Measurements from ENCODE around the gene ZNF264.
"Not testable (repeated sequence)": the region's sequence is repeated elsewhere in the genome, so short reads cannot be mapped to it uniquely, and the experiment has no call there.

Gene ZNF264

GRCh38 chr19:57191141-57192076 is at the start of gene ZNF264:
Gene ZNF264 (plus strand): TSS chr19:57191500. CDS start chr19:57191914, 414 bp downstream.
- peak; percentile 77 to 85 for DNase-seq (ENCODE audit: low read depth in 2 of 2, low spot score in 1 of 2)

DNA sequence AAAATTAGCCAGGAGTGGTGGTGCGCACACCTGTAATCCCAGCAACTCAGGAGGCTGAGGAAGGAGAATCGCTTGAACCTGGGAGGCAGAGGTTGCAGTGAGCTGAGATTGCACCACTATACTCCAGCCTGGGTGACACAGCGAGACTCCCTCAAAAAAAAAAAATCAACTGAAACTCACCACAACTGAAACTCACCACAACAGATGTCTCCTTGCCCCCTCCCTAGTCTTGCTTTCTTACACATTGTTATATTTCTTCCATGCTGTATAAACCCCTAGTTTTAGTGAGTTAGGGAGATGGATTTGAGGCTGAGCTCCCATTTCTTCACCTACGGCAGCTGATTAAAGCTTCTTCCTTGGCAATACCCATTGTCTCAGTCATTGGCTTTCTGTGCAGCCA is 49.6 kb upstream of the ZNF264 start:
- DNase-seq (ENCODE audit: low read depth in 2 of 2, low spot score in 1 of 2), result no peak

GRCh38 chr19:57152921-57153320 is 38.4 kb upstream of the ZNF264 start:
- no peak for DNase-seq (ENCODE audit: low read depth in 2 of 2, low spot score in 1 of 2)

GRCh38 chr19:57161985-57162539 is 29.2 kb upstream of the ZNF264 start:
- DNase-seq (ENCODE audit: low read depth in 2 of 2, low spot score in 1 of 2), result no peak

GRCh38 chr19:57165846-57166245 is 25.5 kb upstream of the ZNF264 start:
- no peak for DNase-seq (ENCODE audit: low read depth in 2 of 2, low spot score in 1 of 2)

DNA sequence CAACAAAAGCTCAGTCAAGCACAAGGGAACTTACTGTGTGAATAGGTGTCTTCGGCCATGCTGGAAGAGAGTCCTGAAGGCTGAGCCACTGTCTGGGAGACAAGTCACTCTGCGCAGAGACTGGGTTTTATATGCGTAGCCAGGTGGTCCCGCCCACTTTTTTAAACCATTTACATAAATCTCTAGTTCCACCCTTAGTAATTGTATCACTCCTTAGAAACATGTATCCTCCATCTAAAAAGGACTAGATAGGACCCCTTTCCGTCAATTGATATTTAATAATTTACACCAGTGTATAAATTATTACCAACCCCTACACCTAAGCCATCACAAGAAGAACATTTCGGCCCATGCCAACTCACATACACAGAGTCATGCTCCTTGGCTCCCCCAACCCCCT is 23.9 kb upstream of the ZNF264 start, which contains the start of gene DUXA:
TSS of gene DUXA (minus strand) at position 101 of the 400 bp plus-strand sequence. CDS start at position 59, 42 bp downstream.
- DNase-seq (ENCODE audit: low read depth in 2 of 2, low spot score in 1 of 2), result no peak

GRCh38 chr19:57171551-57172081 is 19.7 kb upstream of the ZNF264 start:
- no peak for DNase-seq (ENCODE audit: low read depth in 2 of 2, low spot score in 1 of 2)

GRCh38 chr19:57190301-57190700 is 999 bp upstream of the ZNF264 start:
- no peak for DNase-seq (ENCODE audit: low read depth in 2 of 2, low spot score in 1 of 2)

GRCh38 chr19:57192077-57192420 is 749 bp downstream of the ZNF264 start:
- DNase-seq (ENCODE audit: low read depth in 2 of 2, low spot score in 1 of 2), result no peak

GRCh38 chr19:57192993-57193392 is 1.7 kb downstream of the ZNF264 start:
- DNase-seq (ENCODE audit: low read depth in 2 of 2, low spot score in 1 of 2), result no peak

- DNase-seq (ENCODE audit: low read depth in 2 of 2, low spot score in 1 of 2), result not testable (repeated sequence)
Measured at GRCh38 chr19:57197874-57198273, 6.6 kb downstream of the ZNF264 start.

GRCh38 chr19:57202160-57202559 is 10.9 kb downstream of the ZNF264 start:
- no peak for DNase-seq (ENCODE audit: low read depth in 2 of 2, low spot score in 1 of 2)

DNA sequence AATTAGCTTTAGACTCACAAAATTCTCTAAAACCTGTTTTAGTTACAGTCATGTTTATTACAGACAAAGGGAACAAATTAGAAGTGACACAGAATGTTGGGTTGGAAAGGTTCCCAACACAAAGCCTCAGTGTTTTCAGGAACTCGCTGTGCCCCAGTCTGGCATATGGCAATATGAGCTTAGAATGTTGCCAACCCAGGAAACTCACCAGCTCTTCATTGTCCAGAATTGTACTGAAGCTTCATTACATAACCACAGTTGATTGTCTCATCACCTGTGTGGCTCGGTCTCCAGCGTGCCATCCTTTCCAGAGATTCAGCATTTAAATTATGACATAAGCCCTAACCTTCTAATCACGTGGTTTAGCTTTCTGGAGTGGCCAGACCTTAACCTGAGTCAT is 19.1 kb downstream of the ZNF264 start:
- no peak for DNase-seq (ENCODE audit: low read depth in 2 of 2, low spot score in 1 of 2)

DNA sequence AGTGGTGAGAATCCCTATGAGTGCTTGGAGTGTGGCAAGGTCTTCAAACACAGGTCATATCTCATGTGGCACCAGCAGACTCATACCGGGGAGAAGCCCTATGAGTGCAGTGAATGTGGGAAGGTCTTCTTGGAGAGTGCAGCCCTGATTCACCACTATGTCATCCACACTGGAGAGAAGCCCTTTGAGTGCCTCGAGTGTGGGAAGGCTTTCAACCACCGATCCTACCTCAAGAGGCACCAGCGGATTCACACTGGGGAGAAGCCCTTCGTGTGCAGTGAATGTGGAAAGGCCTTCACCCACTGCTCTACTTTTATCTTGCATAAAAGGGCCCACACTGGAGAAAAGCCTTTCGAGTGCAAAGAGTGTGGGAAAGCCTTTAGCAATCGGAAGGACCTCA is 20.8 kb downstream of the ZNF264 start:
- DNase-seq (ENCODE audit: low read depth in 2 of 2, low spot score in 1 of 2), result no peak

DNA sequence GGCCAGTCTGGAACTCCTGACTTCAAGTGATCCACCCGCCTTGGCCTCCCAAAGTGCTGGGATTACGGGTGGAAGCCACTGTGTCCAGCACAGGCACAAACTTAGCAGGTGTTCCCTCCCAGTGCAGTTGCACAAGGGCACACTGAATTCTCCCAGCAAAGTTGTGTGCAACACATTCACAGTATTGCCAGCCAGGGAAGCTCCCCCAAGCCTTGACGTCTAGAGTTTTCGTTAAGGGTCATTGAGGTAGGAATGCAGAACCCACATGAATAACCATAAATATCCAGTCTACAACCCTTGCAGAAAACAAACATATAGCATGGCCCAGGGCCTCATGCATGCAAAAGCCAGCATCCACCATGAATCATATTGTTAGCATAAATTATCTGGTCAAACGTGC is 36.2 kb downstream of the ZNF264 start:
- DNase-seq (ENCODE audit: low read depth in 2 of 2, low spot score in 1 of 2), result no peak

DNA sequence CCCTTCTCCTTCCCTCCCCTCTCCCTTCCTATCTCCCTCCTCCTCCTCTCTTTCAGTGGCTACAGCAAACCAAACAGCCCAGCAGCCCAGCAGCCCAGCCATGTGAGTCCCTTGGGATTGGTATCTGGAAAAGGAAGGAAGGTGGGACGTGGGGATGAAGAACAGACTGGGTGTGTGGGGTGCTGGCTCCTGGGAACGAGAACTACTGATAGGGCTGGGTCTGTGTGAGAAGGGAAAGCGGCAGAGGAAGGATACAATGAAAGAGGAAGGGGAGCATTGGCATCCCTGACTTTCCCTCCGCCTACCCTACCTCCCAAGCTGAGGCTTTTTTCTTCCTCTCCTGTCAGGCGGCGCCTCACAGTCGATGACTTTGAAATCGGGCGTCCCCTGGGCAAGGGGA is 40.4 kb downstream of the ZNF264 start:
- DNase-seq (ENCODE audit: low read depth in 2 of 2, low spot score in 1 of 2), result no peak

DNA sequence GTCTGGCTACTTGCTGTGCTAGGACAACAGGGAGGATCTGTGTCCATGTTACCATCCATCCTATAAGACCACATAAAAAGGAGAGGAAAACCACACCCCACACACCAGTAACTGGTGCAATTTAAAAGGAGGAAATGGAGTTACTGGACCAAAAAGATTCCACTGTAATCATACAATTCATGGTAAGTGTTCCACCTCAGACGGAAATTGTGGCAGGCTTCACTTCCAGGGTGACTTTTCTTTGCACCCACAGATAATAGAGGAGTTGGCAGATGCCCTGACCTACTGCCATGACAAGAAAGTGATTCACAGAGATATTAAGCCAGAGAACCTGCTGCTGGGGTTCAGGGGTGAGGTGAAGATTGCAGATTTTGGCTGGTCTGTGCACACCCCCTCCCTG is 41.9 kb downstream of the ZNF264 start:
- no peak for DNase-seq (ENCODE audit: low read depth in 2 of 2, low spot score in 1 of 2)

DNA sequence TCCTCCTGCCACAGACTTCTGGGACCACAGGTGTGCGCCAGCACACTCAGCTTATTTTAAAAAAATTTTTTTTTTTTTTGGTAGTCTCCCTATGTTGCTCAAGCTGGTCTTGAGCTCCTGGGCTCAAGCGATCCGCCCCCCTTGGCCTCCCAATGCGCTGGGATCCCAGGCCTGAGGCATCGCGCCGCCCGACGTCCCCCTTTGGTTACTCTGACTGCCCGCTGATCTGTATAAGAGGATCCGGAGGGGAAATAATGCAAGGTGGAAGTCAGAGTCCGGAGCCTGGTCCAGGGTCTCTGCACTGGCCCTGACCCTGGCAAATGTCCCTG is 48.6 kb downstream of the ZNF264 start:
- DNase-seq (ENCODE audit: low read depth in 2 of 2, low spot score in 1 of 2), result no peak

GRCh38 chr19:57240311-57241090 is 49.2 kb downstream of the ZNF264 start, which contains the start of gene ZNF805:
Gene ZNF805 (plus strand): TSS chr19:57240632. CDS start chr19:57240892, 260 bp downstream.
- peak; percentile 88 to 90 for DNase-seq (ENCODE audit: low read depth in 2 of 2, low spot score in 1 of 2)

DNA sequence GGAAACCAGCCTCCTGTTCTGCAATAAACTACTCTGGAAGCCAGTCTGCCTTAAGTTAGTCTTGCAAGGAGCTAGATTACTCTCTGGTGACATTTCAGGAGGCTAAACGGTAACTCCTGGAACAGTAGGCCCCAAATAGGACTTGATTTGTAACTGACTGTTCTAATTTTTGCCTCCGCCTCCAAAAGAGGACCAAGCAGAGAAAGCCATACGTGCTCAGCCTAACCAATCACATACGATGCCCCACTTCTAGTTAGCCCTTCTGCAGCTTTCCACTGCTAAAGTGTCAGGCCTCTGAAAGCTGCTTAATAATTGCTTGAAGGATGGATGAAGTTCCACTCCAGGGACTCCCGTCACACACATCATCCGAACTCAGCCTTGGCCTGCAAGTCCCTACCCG is 49.9 kb downstream of the ZNF264 start:
- no peak for DNase-seq (ENCODE audit: low read depth in 2 of 2, low spot score in 1 of 2)

DNA sequence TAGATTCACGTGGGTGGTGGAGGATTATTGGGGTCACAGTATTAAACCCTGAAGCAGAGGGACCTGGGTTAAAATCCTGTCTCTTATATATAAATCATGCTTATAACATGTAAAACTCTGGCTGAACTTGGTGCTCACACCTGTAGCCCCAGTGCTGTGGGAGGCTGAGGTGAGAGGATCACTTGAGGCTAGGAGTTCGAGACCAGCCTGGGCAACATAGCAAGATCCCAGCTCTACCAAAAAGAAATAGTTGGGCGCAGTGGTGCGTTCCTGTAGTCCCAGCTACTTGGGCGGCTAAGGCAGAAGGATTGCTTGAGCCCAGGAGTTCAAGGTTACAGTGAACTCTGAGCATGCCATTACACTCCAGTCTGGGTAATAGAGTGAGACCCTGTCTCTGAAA is 51.5 kb downstream of the ZNF264 start:
- no peak for DNase-seq (ENCODE audit: low read depth in 2 of 2, low spot score in 1 of 2)

DNA sequence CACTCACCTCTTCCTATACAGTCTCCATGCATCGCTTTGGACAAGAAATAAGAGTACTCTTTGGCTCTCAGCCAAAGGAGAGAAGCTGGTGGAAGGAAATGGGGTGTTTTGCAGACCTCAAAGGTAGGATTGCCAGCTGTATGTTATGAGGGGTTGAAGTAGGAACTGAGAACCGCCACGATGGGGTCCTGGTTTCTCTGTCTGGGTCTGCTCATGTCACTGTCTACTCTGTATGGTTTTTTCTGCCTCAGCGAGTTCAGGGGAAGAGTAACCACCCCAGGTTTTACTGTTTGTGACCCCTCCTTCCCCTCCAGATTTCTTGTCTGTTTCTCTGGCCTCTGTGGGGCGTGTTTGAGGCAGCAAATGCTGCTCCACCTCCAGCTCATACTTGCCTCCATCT is 53.2 kb downstream of the ZNF264 start:
- no peak for DNase-seq (ENCODE audit: low read depth in 2 of 2, low spot score in 1 of 2)

Measured in stimulated activated CD8-positive, alpha-beta memory T cell treated with anti-CD3 and anti-CD28 coated beads, Interleukin-4, amount 100 ng/mL, for 1 hour (primary cell).